HEK293T (cell line): ENCODE measurements around the gene NEDD4.
"Not testable (repeated sequence)": the region's sequence is repeated elsewhere in the genome, so short reads cannot be mapped to it uniquely, and the experiment has no call there.

ENCODE experiments used
- CTCF ChIA-PET: fragments of 350-600 bp; formaldehyde crosslinking; extraction: SDS; loops from one replicate; lab custom pipeline; 2021; ENCODE audit warnings: antibody characterized with exemption, inconsistent platforms; lab: Yijun Ruan, JAX
- POLR2A ChIA-PET: fragments of 350-600 bp; formaldehyde crosslinking; extraction: SDS; loops from one replicate; lab custom pipeline; 2020; ENCODE audit warnings: antibody characterized with exemption, inconsistent platforms; lab: Yijun Ruan, JAX
- DNase-seq: peaks from one replicate; pipeline ENCODE4 v3.0.0; 2012; ENCODE audit warnings: mixed read lengths; ENCODE audit errors: extremely low spot score
- ARNT ChIP-seq: fragments of 450-650 bp; IDR thresholded peaks from 2 replicates; pipeline ENCODE4 v1.6.1; 2017; ENCODE audit warnings: mild to moderate bottlenecking
- BHLHE40 ChIP-seq: fragments of 450-650 bp; IDR thresholded peaks from 2 replicates; pipeline ENCODE4 v1.6.1; 2016; ENCODE audit warnings: mild to moderate bottlenecking, moderate library complexity, borderline replicate concordance
- CTBP1 ChIP-seq: fragments of 450-650 bp; IDR thresholded peaks from 2 replicates; pipeline ENCODE4 v1.6.1; 2016; ENCODE audit warnings: borderline replicate concordance
- ELF4 ChIP-seq: fragments of 450-650 bp; IDR thresholded peaks from 2 replicates; pipeline ENCODE4 v1.6.1; 2017; ENCODE audit warnings: antibody characterized with exemption
- FOXA1 ChIP-seq: fragments of 450-650 bp; IDR thresholded peaks from 2 replicates; pipeline ENCODE4 v1.6.1; 2016; ENCODE audit warnings: mild to moderate bottlenecking
- FOXK2 ChIP-seq: fragments of 450-650 bp; IDR thresholded peaks from 2 replicates; pipeline ENCODE4 v1.6.1; 2016; ENCODE audit warnings: mild to moderate bottlenecking
- FOXM1 ChIP-seq: fragments of 450-650 bp; IDR thresholded peaks from 2 replicates; pipeline ENCODE4 v1.6.1; 2017; ENCODE audit warnings: mild to moderate bottlenecking, borderline replicate concordance
- HDGF ChIP-seq: fragments of 450-650 bp; IDR thresholded peaks from 2 replicates; pipeline ENCODE4 v1.6.1; 2017; ENCODE audit warnings: antibody characterized with exemption, borderline replicate concordance
- L3MBTL2 ChIP-seq: fragments of 450-650 bp; conservative IDR thresholded peaks from 2 replicates; pipeline ENCODE4 v1.6.1; 2016; ENCODE audit warnings: mild to moderate bottlenecking
- LEF1 ChIP-seq: fragments of 450-650 bp; IDR thresholded peaks from 2 replicates; pipeline ENCODE4 v1.6.1; 2017; ENCODE audit warnings: mild to moderate bottlenecking, borderline replicate concordance
- NFRKB ChIP-seq: fragments of 450-650 bp; IDR thresholded peaks from 2 replicates; pipeline ENCODE4 v1.6.1; 2016; ENCODE audit warnings: mild to moderate bottlenecking, moderate library complexity
- SP1 ChIP-seq: fragments of 450-650 bp; IDR thresholded peaks from 2 replicates; pipeline ENCODE4 v1.6.1; 2017
- SUZ12 ChIP-seq: fragments of 450-650 bp; IDR thresholded peaks from 2 replicates; pipeline ENCODE4 v1.6.1; 2016; ENCODE audit warnings: mild to moderate bottlenecking
- TARDBP ChIP-seq: fragments of 450-650 bp; IDR thresholded peaks from 2 replicates; pipeline ENCODE4 v1.6.1; 2016
- ZNF384 ChIP-seq: fragments of 450-650 bp; IDR thresholded peaks from 2 replicates; pipeline ENCODE4 v1.6.1; 2016
- TF ChIP-seq, protein P1 (sequence below): fragments of 450-650 bp; IDR thresholded peaks from 2 replicates; pipeline ENCODE4 v1.6.1; 2016

The NEDD4 gene

DNA sequence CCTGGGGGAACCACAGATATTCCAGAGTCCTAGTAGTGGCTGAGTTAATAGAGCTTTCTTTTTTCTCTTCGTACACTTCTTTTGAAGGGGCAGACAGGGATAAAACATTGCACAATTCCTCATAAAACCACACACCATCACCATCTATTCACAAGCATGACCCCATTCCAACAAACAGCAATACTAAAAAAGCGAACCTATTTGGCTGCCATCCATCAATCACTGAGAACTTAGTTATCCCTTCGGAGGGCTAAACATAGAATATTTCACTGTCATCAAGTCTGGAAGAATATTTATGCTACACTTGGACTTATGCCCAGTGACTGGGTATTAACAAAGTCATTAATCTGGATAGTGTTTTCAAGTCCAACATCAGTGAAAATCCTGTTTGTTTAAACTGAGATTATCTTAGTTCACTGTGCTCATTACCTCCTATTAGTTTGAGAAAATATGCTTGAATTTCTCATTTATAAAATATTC is 170.2 kb downstream of the NEDD4 start:
- POLR2A ChIA-PET, result no interaction called here
- CTCF ChIA-PET, result no interaction called here
- TF ChIP-seq LEF1 (no peak), FOXK2 (peak; percentile 70), CTBP1 (peak; percentile 99), SP1 (no peak), BHLHE40 (no peak), TARDBP (0 out of 2 replicates have a peak, but pooled peaks have one; percentile 19), FOXA1 (no peak), ELF4 (no peak), FOXM1 (0 out of 2 replicates have a peak, but pooled peaks have one; percentile 3), L3MBTL2 (no peak), NFRKB (no peak), SUZ12 (no peak), ZNF384 (peak; percentile 70), HDGF (no peak), ARNT (peak; percentile 48; the same call in 1 of the 2 replicates)
- TF ChIP-seq, protein P1, sequence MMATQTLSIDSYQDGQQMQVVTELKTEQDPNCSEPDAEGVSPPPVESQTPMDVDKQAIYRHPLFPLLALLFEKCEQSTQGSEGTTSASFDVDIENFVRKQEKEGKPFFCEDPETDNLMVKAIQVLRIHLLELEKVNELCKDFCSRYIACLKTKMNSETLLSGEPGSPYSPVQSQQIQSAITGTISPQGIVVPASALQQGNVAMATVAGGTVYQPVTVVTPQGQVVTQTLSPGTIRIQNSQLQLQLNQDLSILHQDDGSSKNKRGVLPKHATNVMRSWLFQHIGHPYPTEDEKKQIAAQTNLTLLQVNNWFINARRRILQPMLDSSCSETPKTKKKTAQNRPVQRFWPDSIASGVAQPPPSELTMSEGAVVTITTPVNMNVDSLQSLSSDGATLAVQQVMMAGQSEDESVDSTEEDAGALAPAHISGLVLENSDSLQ, result peak; percentile 98
- peak; percentile 36 for DNase-seq

- DNase-seq, CTCF ChIA-PET, POLR2A ChIA-PET: not testable (repeated sequence)
Observed at GRCh38 chr15:55821740-55822139, 171.7 kb downstream of the NEDD4 start.

GRCh38 chr15:55820043-55820442 is 173.4 kb downstream of the NEDD4 start:
- TF ChIP-seq ARNT (no peak), BHLHE40 (no peak), SUZ12 (no peak), NFRKB (no peak), ELF4 (no peak), CTBP1 (no peak)
- no peak for DNase-seq
- CTCF ChIA-PET, result no interaction called here
- POLR2A ChIA-PET, result no interaction called here

DNA sequence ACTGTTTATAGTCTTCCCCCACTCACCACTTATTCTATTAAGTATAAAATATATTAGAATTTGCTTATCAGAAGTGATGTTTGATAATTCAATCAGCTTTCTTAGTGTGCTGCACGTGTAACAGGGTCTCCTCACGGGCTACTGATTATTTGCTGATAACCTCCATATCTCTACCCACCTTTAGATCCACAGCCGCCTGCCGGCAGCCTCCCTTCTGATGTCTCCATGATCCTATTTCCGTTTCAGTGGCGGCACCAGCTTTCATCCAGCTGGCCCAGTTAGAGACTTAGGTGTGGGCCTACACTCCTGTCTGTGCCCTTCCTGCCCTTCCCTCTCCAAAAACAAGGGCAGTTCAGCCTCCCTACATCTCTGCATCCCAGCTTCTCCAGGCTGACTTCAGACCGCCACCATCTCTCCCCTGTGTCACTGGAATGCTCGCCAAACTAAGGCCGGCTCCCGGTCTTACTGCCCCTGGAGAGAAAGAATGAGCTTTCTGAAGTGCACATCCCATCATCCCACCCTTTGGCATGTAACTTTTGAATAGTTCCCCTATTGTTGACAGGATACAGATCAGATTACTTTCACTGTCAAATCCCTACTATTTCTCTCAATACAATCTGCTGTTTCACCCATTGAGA is 173.9 kb downstream of the NEDD4 start:
- ChIA-PET CTCF (no interaction called here), POLR2A (no interaction called here)
- TF ChIP-seq, protein P1, result no peak
- TF ChIP-seq SUZ12 (no peak), LEF1 (no peak), BHLHE40 (no peak), ZNF384 (no peak), TARDBP (no peak), FOXA1 (no peak), SP1 (no peak)
- no peak for DNase-seq

GRCh38 chr15:55816017-55816416 is 177.4 kb downstream of the NEDD4 start:
- ChIA-PET POLR2A (no interaction called here), CTCF (interaction anchor here (0.6 kb wide), 3 partner anchors 13 to 189 kb away, joined by 5 read pairs; no protein-coding TSS in a partner anchor)
- no peak for DNase-seq
- TF ChIP-seq FOXA1 (no peak), CTBP1 (no peak), FOXM1 (no peak), TARDBP (no peak), LEF1 (no peak), FOXK2 (no peak), SUZ12 (no peak), L3MBTL2 (no peak), SP1 (no peak), NFRKB (no peak), HDGF (no peak), BHLHE40 (no peak)
- TF ChIP-seq, protein P1, result no peak

- DNase-seq, result no peak
- CTCF ChIA-PET, result interaction anchor here (0.6 to 1.5 kb wide), 3 partner anchors 13 to 62 kb away, joined by 3 read pairs; no protein-coding TSS in a partner anchor
- POLR2A ChIA-PET, result interaction anchor here (1.0 kb wide), 1 partner anchor 22 kb away, joined by 3 read pairs; no protein-coding TSS in a partner anchor
- TF ChIP-seq SP1 (no peak), FOXK2 (no peak), ARNT (no peak), FOXA1 (no peak), ZNF384 (no peak), NFRKB (no peak), SUZ12 (no peak), HDGF (no peak), FOXM1 (no peak)
Observed at GRCh38 chr15:55802600-55803376, 190.6 kb downstream of the NEDD4 start.
